Kasumi-1 (cell line): ENCODE results near the gene DHX29.

Source experiments
- DNase-seq, 2 experiments: peaks; one replicate each; lab custom pipeline; 2025; lab: John Stamatoyannopoulos, UW

The DHX29 gene

GRCh38 chr5:55232271-55232984, 75.1 kb downstream of the DHX29 start:
- DNase-seq = peak; percentile 26 to 33

DNA sequence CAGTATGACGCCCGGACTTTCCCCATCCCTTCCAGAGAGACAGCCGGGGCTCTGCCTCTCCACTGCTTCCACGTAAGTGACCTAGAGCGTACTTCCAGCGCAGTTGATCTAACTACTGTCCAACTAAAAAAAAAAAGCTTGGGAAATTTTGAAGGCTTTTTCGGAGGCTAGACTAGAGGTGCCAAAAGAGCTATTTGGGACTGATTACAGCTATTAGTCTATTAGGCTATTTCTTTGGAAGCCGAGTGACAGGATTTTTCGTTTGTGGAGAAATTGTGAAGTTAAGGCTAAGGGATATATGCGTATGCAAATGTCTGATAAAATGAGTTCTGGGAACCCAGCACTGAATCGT, 75.6 kb downstream of the DHX29 start:
- DNase-seq = no peak

- DNase-seq = peak; percentile 28 to 30
These were observed 76.2 kb downstream of the DHX29 start for GRCh38 chr5:55231029-55231918.

DNA sequence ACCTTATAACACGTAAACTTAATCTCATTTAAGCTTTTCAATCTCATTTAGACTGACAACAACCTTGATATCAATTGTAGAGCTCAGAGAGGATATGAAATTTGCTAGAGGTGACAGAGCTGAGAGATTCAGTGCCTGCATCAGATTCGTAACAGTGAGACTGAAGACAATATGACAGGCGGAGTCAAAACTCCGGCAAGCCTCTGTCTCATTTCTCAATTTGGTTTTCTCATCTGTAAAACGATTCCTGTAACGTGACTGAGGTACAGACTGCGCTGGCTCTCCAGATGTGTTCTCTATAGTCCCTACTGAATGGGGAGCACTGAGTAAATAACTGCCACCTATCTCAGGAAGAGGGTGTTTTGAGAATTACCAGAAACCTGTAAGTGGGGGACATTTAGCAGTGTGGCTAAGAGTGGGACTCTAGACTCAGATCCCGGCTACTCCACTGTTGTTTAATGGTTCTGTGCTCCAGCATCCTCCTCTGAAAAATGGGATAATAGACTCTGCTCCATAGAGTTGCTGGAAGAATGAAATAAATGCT, 77.3 kb downstream of the DHX29 start:
- DNase-seq = no peak

- no peak for DNase-seq
These were observed 79.6 kb downstream of the DHX29 start for GRCh38 chr5:55227664-55228430.

DNA sequence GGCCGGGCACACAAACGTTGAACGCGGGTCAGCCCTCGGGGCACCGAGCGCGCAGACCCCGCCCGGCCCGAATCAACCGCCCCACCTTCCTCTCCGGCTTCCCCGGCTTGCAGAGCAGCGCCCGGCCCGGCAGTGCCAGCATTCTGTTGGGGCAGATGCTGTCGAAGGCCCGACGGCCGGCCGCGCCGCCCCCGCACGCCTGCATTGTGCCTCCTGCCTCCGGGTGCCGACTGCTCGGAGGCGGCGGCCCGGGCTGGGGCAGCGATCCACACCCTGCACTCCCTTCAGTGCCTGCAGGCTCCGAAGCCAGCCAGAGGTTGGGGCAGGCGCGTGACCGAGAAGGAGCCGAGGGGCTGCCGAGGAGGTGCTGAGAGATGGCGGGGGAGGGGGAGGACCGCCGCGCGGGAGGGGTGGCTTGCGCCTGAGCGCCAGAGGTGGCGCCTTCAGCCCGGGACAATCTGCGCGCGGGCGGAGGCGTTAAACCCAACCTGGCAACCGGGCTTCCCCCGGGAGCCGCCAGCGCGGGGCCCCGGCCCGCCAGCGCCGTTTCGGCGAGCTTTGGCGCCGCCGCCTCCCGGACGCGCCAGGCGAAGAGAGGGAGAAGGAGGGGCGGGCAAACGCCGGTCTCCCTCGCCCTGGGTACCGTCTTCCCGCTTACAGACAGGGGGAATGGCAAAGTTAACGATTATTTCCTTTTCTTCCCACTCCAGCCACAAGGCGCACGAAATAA, 80.4 kb downstream of the DHX29 start, which contains the start of gene MCIDAS:
Gene MCIDAS, minus strand, starts transcription at position 382 of the 730 bp plus-strand sequence. Its CDS starts 177 bp downstream, at position 205.
- peak; percentile 29 to 45 for DNase-seq

DNA sequence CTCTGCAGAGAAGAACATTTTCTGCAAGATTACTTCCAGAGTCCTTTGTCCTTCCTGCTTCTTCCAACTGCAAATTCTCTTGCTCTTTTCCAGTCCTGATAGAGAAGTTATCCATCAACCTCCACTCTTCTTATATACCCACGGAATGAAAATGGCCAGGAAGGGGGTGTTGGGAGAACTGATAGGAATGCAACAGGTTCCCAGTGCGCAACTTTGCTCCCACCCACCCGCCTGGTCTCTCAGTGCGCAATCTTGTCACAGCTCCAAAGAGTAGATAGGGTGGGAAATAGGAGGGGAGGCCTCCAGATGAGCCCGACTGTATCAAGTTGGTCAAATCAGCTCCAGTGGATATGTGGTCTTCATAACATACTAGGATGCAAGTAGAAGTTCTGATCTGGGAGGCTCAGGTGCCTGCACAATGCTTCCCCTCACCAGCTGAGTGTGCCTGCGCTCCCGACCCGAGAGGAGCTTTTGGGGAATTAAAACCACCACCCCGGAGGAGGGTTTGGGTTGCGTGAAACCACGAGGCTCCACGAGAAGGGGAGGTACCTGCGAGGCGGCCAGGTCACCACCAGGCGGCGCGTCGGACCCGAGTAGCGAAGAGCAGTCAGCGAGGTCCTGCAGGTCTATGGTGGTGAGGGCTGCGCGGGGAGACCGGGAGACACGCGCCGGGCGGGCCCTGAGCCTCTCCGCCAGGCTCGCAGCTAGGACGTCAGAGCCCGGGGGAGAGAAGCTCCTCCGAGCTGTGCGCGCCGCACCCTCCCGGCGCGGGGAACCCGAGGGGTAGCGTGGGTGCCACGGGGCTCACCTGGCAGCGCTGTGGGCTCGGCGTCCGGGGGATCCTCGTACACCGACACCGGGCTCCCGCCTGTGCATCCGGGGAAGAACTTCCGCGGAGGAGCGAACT, 81.2 kb downstream of the DHX29 start:
- DNase-seq = peak; percentile 63 to 67

- DNase-seq = no peak
These were observed 82.1 kb downstream of the DHX29 start for GRCh38 chr5:55225346-55225745.

GRCh38 chr5:55223812-55224240, 83.7 kb downstream of the DHX29 start:
- no peak for DNase-seq

- DNase-seq = no peak
These were observed 84.3 kb downstream of the DHX29 start for GRCh38 chr5:55222985-55223811.

- DNase-seq = no peak
These were observed 85.2 kb downstream of the DHX29 start for GRCh38 chr5:55222092-55222984.

DNA sequence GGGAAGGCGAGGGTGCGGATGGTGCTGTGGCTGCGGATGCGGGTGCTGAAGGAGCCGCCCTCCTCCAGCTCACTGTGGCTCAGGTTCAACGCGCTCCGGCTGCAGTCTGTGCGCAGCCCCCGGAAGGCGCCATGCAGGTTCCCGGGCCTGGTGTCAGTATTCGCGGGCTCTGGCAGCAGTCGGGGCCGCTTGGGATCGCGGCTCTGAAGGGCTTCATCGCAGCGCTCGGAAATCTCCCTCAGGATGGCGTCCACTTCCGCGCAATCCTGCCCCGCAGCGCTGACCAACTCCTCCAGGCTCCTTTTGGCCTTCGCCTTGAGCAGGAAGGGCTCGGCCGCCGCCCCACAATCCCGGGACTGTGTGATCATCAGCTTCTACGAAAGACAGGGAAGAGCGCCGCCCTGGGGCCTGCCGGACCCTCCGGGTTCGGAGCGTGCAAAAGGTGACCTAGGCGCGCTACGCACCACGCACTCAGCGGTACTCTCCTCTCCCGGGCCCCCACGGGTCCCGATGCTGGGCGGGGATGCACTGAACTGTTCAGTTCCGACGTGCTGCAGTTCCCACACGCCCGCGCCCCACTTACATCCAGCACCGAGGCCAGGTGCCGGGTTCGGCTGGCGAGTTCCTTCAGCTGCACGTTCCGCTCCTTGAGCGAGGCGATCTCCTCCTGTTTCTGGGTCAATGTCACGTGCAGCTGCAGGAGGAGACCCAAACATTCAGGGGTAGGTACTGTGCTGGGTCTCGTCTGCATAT, 86.9 kb downstream of the DHX29 start:
- no peak for DNase-seq

- DNase-seq = no peak
These were observed 87.7 kb downstream of the DHX29 start for GRCh38 chr5:55219770-55220169.

DNA sequence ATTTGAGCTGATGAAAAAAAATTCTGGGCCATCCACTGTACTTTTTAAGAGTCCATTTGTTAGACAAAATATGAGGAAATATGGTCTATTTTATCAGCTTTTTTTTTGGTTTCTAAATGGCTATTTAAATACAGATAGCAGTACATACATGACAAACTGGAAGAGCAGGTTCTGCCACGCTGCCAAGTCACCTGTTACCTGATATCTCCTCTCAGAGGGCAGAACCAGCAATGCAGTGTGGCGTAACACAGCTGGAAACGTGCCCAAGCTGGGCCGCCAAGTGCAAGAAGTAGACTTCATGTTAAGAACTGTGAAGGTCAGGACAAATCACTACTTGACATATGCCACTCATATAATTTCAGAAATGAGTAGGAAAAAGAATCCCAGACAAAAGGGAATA, 88.5 kb downstream of the DHX29 start:
- no peak for DNase-seq

DNA sequence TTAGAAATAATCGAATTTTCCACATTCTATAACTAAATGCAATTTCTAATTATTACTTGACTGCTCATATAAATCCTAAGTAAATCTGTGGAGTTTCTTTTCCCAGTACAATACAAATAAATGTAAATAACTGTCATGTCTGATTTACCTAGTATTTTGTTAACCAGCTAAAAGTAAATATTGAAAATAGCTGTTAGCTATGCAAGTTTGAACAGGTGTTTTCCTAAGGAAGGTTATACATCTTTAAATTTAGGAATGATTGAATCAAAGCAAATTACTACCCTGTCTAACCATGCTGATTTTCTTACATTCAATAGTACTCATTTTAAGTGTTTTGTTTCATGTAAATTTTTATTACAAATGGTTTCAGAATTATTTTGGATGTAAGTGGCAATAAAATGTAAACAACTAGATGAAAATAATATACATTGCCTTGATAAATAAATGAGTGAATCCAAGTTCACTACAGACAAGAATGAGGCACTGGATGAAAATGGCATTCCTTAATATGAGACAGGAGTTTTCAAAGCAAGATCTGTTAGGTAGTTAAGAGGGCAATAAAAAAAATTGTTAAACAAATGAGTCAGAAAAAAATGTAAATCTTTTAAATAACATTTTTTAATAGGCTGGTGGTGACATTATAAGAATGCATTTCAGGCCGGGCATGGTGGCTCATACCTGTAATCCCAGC, 96.2 kb downstream of the DHX29 start:
- DNase-seq = no peak
